HG03103 (cell line): ENCODE data around the gene ADAMTSL4.

Experiments used
- ATAC-seq: cut with Tn5 transposase; IDR thresholded peaks from one replicate; pipeline ENCODE4 v1.9.1; 2021; ENCODE audit warnings: low read depth; ENCODE audit not compliant: unreplicated experiment

Gene ADAMTSL4

GRCh38 chr1:150532860-150533259 lies 16.3 kb upstream of the ADAMTSL4 start:
- no peak for ATAC-seq

GRCh38 chr1:150534002-150534401 lies 15.2 kb upstream of the ADAMTSL4 start:
- no peak for ATAC-seq

GRCh38 chr1:150535511-150536287 lies 13.5 kb upstream of the ADAMTSL4 start:
- no peak for ATAC-seq

GRCh38 chr1:150536836-150537731 lies 12.1 kb upstream of the ADAMTSL4 start:
- ATAC-seq: no peak

GRCh38 chr1:150537732-150538684 lies 11.2 kb upstream of the ADAMTSL4 start:
- no peak for ATAC-seq

- no peak for ATAC-seq
Measured at GRCh38 chr1:150543500-150544143, 5.6 kb upstream of the ADAMTSL4 start.

- ATAC-seq: no peak
Measured at GRCh38 chr1:150544204-150544603, 5.0 kb upstream of the ADAMTSL4 start.

- ATAC-seq: no peak
Measured at GRCh38 chr1:150545486-150546032, 3.6 kb upstream of the ADAMTSL4 start.

- no peak for ATAC-seq
Measured at GRCh38 chr1:150546294-150546937, 2.8 kb upstream of the ADAMTSL4 start.

GRCh38 chr1:150548324-150548631 lies 930 bp upstream of the ADAMTSL4 start:
- ATAC-seq: no peak

GRCh38 chr1:150549496-150550221 lies 451 bp downstream of the ADAMTSL4 start:
- no peak for ATAC-seq

- no peak for ATAC-seq
Measured at GRCh38 chr1:150550222-150551050, 1.2 kb downstream of the ADAMTSL4 start.

- no peak for ATAC-seq
Measured at GRCh38 chr1:150551051-150551783, 2.0 kb downstream of the ADAMTSL4 start.

- no peak for ATAC-seq
Measured at GRCh38 chr1:150551784-150552127, 2.5 kb downstream of the ADAMTSL4 start.

- ATAC-seq: no peak
Measured at GRCh38 chr1:150552128-150552910, 3.1 kb downstream of the ADAMTSL4 start.

- no peak for ATAC-seq
Measured at GRCh38 chr1:150552911-150553289, 3.7 kb downstream of the ADAMTSL4 start.
